Ramos (cell line): Measurements from ENCODE around the gene TEX29.

Source experiments
- in situ Hi-C: fragments of 300-500 bp; cut with MboI; formaldehyde crosslinking; loops from one replicate; pipeline ENCODE4 v1.14.3; 2022; ENCODE audit warnings: low sequenced_read_pairs; ENCODE audit not compliant: unreplicated experiment

TEX29 gene

GRCh38 chr13:111363591-111363990 lies 43.1 kb downstream of the TEX29 start:
- in situ Hi-C loops: no loop called here

- in situ Hi-C loops: no loop called here
Measured at GRCh38 chr13:111365149-111366005, 44.9 kb downstream of the TEX29 start.

- in situ Hi-C loops: no loop called here
Measured at GRCh38 chr13:111367340-111367739, 46.9 kb downstream of the TEX29 start.

- in situ Hi-C loops: no loop called here
Measured at GRCh38 chr13:111368091-111368490, 47.6 kb downstream of the TEX29 start.

- in situ Hi-C loops: no loop called here
Measured at GRCh38 chr13:111370147-111370546, 49.7 kb downstream of the TEX29 start.

GRCh38 chr13:111370570-111371535 lies 50.4 kb downstream of the TEX29 start:
- in situ Hi-C loops: no loop called here

GRCh38 chr13:111371720-111372119 lies 51.3 kb downstream of the TEX29 start:
- in situ Hi-C loops: no loop called here

- in situ Hi-C loops: no loop called here
Measured at GRCh38 chr13:111372651-111373425, 52.4 kb downstream of the TEX29 start.

- in situ Hi-C loops: no loop called here
Measured at GRCh38 chr13:111373486-111373885, 53.0 kb downstream of the TEX29 start.

GRCh38 chr13:111380431-111380830 lies 60.0 kb downstream of the TEX29 start:
- in situ Hi-C loops: no loop called here

- in situ Hi-C loops: no loop called here
Measured at GRCh38 chr13:111382411-111382810, 62.0 kb downstream of the TEX29 start.

GRCh38 chr13:111382877-111383276 lies 62.4 kb downstream of the TEX29 start:
- in situ Hi-C loops: no loop called here

- in situ Hi-C loops: no loop called here
Measured at GRCh38 chr13:111383591-111384440, 63.4 kb downstream of the TEX29 start.

GRCh38 chr13:111384441-111385182 lies 64.2 kb downstream of the TEX29 start:
- in situ Hi-C loops: no loop called here

- in situ Hi-C loops: no loop called here
Measured at GRCh38 chr13:111385183-111385857, 64.9 kb downstream of the TEX29 start.

GRCh38 chr13:111387026-111387871 lies 66.8 kb downstream of the TEX29 start:
- in situ Hi-C loops: no loop called here

GRCh38 chr13:111387945-111388600 lies 67.6 kb downstream of the TEX29 start:
- in situ Hi-C loops: no loop called here
